ENCODE measurements around the gene SPRED3.

DNA sequence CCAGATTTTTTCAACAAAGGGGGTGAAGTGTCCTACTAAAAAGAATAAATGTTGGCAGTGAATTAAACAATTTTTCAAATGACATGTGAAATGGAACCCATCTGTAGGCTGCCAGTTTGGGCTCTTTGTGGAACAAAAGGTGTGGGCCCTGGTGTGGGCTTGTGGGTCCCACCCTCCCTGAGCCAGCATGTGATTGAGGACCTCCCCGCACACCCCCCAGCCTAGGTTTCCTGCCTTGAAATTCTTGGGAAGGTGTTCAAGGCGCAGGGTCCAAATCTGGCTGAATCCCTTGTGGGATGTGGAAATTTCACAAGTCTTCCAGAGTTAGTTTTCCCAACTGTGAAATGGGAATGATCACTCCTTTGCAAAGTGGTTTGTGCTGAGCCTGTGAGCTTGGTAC is 4.8 kb upstream of the SPRED3 start:
- TF ChIP-seq, protein P1, sequence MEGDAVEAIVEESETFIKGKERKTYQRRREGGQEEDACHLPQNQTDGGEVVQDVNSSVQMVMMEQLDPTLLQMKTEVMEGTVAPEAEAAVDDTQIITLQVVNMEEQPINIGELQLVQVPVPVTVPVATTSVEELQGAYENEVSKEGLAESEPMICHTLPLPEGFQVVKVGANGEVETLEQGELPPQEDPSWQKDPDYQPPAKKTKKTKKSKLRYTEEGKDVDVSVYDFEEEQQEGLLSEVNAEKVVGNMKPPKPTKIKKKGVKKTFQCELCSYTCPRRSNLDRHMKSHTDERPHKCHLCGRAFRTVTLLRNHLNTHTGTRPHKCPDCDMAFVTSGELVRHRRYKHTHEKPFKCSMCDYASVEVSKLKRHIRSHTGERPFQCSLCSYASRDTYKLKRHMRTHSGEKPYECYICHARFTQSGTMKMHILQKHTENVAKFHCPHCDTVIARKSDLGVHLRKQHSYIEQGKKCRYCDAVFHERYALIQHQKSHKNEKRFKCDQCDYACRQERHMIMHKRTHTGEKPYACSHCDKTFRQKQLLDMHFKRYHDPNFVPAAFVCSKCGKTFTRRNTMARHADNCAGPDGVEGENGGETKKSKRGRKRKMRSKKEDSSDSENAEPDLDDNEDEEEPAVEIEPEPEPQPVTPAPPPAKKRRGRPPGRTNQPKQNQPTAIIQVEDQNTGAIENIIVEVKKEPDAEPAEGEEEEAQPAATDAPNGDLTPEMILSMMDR (IDR thresholded peaks at IDR 0.05) = no peak
- TF ChIP-seq ZFX (IDR thresholded peaks at IDR 0.05; ENCODE audit: borderline replicate concordance) = no peak
